Measurements from ENCODE around the gene SNRPD2. TPM values are rescaled to one million over a fixed set of nuclear protein-coding genes. Genes with fewer than 3 reads are reported as not detected.

The SNRPD2 gene
- total RNA-seq, 3 donors from 2014 or later (not counting 1 experiment from before 2014, with no cell fraction given) = 212 to 252 (median 241) TPM

DNA sequence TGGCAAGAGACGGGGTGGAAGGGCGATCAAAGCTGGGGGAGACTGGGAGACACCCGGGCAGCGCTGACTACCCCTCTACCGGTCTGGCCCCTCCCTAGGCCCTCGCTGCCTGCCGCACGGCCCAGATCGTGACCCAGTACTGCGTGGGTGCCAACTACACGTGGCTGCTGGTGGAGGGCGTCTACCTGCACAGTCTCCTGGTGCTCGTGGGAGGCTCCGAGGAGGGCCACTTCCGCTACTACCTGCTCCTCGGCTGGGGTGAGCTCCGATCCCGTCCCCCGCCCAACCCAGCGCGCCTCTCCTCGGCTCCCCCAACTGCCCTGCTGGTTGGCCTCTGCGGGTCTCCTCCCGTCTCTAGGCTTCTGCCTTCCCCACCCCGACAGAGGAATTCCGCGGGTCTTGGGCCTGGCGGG, 14.9 kb downstream of the SNRPD2 start:
- H3K27me3 ChIP-seq (ENCODE audit: control insufficient read depth, insufficient read depth, low read length) = peaks cover 11% of the 10 kb centered on the region
- H3K4me1 ChIP-seq (ENCODE audit: control insufficient read depth, insufficient read depth, low read length) = peaks cover 28% of the 10 kb centered on the region
- H3K9me3 Mint-ChIP-seq = no peaks in the 10 kb centered on the region
- WGBS (ENCODE audit: insufficient coverage) = 3% methylated on average over 28 of the region's 28 CpGs
- H3K36me3 ChIP-seq (ENCODE audit: control insufficient read depth, insufficient read depth, low read length) = no peaks in the 10 kb centered on the region
- no peak overlapping the region for H3K27ac ChIP-seq (ENCODE audit: low read length)
- DNase-seq (peak; percentile 19 to 70), ATAC-seq (peak; percentile 20 to 27 (median 25))
- TF ChIP-seq, protein P1, sequence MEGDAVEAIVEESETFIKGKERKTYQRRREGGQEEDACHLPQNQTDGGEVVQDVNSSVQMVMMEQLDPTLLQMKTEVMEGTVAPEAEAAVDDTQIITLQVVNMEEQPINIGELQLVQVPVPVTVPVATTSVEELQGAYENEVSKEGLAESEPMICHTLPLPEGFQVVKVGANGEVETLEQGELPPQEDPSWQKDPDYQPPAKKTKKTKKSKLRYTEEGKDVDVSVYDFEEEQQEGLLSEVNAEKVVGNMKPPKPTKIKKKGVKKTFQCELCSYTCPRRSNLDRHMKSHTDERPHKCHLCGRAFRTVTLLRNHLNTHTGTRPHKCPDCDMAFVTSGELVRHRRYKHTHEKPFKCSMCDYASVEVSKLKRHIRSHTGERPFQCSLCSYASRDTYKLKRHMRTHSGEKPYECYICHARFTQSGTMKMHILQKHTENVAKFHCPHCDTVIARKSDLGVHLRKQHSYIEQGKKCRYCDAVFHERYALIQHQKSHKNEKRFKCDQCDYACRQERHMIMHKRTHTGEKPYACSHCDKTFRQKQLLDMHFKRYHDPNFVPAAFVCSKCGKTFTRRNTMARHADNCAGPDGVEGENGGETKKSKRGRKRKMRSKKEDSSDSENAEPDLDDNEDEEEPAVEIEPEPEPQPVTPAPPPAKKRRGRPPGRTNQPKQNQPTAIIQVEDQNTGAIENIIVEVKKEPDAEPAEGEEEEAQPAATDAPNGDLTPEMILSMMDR (IDR thresholded peaks at IDR 0.05) = no peak
- no peaks in the 10 kb centered on the region for H3K36me3 Mint-ChIP-seq
- peak overlapping the region in 1 of 2 donors; percentile 27 for H3K27ac Mint-ChIP-seq
- H3K9me3 ChIP-seq (ENCODE audit: control insufficient read depth, insufficient read depth, low read length) = no peaks in the 10 kb centered on the region
- H3K4me3 Mint-ChIP-seq = peak overlapping the region; percentile 75
- H3K27me3 Mint-ChIP-seq (ENCODE audit: low read depth in 2 of 2) = peaks cover 0 to 19% of the 10 kb centered on the region in 2 donors
- H3K4me1 Mint-ChIP-seq = peaks cover 14 to 22% of the 10 kb centered on the region in 2 donors
- intact Hi-C loops (cut with micrococcal nuclease) = no loop called here
- peak overlapping the region; percentile 27 for H3K4me3 ChIP-seq (ENCODE audit: low read length)

DNA sequence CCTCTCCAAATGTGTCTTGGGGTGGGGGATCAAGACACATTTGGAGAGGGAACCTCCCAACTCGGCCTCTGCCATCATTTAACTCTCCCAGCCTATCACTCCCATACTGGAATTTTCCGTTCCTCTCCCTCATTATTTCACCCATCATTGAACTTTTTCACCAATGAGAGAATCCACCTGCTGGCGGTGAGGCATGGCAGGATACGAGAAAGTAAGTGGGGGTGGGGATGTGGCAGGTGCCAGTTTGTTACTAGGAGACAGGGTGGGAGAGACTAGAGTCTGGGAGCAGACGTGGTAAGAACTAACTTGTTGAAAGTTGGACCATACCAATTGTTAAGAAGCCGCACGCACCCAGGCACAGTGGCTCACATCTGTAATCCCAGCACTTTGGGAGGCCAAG, 16.8 kb downstream of the SNRPD2 start:
- 85% methylated on average over 7 of the region's 7 CpGs for WGBS (ENCODE audit: insufficient coverage)
- H3K27me3 ChIP-seq (ENCODE audit: control insufficient read depth, insufficient read depth, low read length) = peaks cover 15% of the 10 kb centered on the region
- TF ChIP-seq, protein P1 (IDR thresholded peaks at IDR 0.05) = no peak
- Mint-ChIP-seq H3K27me3 (ENCODE audit: low read depth in 2 of 2) (peaks cover 0 to 26% of the 10 kb centered on the region in 2 donors), H3K4me3 (no peak overlapping the region), H3K36me3 (no peaks in the 10 kb centered on the region), H3K27ac (no peak overlapping the region), H3K9me3 (no peaks in the 10 kb centered on the region), H3K4me1 (peaks cover 15 to 30% of the 10 kb centered on the region in 2 donors)
- H3K4me3 ChIP-seq (ENCODE audit: low read length) = no peak overlapping the region
- H3K9me3 ChIP-seq (ENCODE audit: control insufficient read depth, insufficient read depth, low read length) = no peaks in the 10 kb centered on the region
- H3K4me1 ChIP-seq (ENCODE audit: control insufficient read depth, insufficient read depth, low read length) = peaks cover 33% of the 10 kb centered on the region
- DNase-seq = no peak
- intact Hi-C loops (cut with micrococcal nuclease) = no loop called here
- H3K36me3 ChIP-seq (ENCODE audit: control insufficient read depth, insufficient read depth, low read length) = no peaks in the 10 kb centered on the region
- ATAC-seq = no peak
- no peak overlapping the region for H3K27ac ChIP-seq (ENCODE audit: low read length)

DNA sequence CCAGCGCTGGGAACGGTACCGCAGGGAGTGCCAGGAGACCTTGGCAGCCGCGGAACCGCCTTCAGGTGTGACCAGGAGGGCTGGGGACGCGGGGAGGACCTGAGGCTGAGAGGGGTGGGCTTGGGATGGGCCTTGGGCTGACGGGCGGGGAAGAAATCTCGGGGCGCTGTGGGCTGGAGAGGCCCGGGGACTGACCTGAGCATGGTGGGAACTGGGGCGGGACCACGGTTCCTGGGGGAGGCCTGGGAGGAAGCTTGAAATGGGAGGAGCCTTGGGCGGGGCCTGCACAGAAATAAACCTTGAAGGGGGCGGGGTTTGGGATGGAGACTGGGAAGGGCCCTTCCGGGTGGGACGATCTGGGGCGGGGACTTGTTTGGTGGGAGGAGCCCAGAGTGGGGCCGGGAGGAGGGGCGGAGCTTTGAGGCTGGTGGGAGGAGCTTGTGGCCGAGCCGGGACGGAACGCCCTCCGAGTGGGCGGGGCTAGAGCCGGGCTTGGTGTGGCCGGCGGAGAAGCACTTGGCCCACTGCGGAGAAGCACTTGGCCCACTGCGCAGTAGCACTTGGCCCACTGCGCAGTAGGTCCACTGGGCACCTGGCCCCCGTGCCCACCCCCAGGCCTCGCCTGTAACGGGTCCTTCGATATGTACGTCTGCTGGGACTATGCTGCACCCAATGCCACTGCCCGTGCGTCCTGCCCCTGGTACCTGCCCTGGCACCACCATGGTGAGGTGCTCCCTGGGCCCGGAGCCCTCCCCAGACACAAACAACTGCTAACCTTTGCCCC, 20.9 kb downstream of the SNRPD2 start:
- TF ChIP-seq, protein P1 (IDR thresholded peaks at IDR 0.05) = no peak
- Mint-ChIP-seq H3K4me3 (peak overlapping the region; percentile 88), H3K27me3 (ENCODE audit: low read depth in 2 of 2) (peaks cover 0 to 13% of the 10 kb centered on the region in 2 donors), H3K9me3 (no peaks in the 10 kb centered on the region), H3K4me1 (peaks cover 31 to 41% of the 10 kb centered on the region in 2 donors), H3K36me3 (no peaks in the 10 kb centered on the region), H3K27ac (peak overlapping the region in 1 of 2 donors; percentile 69)
- Histone ChIP-seq H3K4me3 (ENCODE audit: low read length) (no peak overlapping the region), H3K9me3 (ENCODE audit: control insufficient read depth, insufficient read depth, low read length) (no peaks in the 10 kb centered on the region), H3K4me1 (ENCODE audit: control insufficient read depth, insufficient read depth, low read length) (peaks cover 42% of the 10 kb centered on the region), H3K27me3 (ENCODE audit: control insufficient read depth, insufficient read depth, low read length) (peaks cover 7% of the 10 kb centered on the region), H3K27ac (ENCODE audit: low read length) (no peak overlapping the region), H3K36me3 (ENCODE audit: control insufficient read depth, insufficient read depth, low read length) (no peaks in the 10 kb centered on the region)
- DNase-seq = peak; percentile 69 to 72
- peak; percentile 30 to 52 (median 45) for ATAC-seq
- intact Hi-C loops (cut with micrococcal nuclease) = no loop called here
- WGBS (ENCODE audit: insufficient coverage) = 16% methylated on average over 42 of the region's 42 CpGs
